ENCODE results near the gene CUEDC1. TPM values are rescaled to one million over a fixed set of nuclear protein-coding genes. Genes with fewer than 3 reads are reported as not detected.

CUEDC1 gene
- total and polyA plus RNA-seq, 2 of the 13 experiments (the other 11 are each of a cell fraction or from before 2014, with no cell fraction given): 7.4 to 12.9 TPM

DNA sequence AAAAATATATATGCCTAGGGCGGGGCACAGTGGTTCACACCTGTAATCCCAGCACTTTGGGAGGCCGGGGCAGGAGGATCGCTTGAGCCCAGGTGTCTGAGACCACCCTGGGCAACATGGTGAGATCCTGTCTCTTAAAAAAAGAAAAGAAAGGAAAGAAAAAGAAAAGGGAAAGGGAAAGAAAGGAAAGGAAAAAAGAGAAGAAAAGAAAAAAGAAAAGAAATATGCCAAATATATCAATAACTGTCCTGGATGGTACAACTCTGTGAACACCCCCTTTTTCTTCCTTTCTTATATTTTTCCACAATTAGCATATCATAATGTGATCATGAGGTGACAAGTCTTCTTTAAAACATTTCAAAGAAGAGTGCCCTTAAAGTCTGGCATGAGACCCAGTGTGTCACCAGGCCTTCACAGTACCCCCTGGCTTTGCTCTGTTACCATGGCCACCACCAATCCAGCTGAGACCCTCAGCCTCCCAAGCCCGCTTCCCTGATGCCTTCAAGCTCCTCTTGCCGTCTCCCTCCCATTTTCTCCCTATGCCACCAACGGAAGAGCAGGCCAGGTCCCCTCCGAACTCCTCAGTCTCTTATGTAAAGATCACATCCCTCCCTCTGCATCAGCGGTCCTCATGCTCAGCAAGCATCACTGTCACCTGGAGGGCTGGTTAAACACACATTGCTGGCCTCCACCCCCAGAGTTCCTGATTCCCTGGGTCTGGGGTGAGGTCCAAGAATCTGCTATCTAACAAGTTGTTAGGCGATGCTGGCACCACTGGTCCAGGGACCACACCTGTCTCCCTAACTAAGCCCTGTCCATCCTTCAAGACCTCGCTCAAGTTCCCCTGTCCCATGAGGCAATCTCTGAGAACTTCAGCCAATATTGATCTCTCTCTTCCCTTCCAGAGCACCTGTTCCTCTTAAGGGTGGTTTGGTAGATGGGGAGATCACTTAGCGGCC is 44.5 kb downstream of the CUEDC1 start:
- Histone ChIP-seq H3K79me2 (ENCODE audit: insufficient read depth, low read length) (no peaks in the 10 kb centered on the region), H3K9ac (ENCODE audit: insufficient read depth, low read depth, low read length) (no peak overlapping the region), H4K20me1 (ENCODE audit: insufficient read depth, low read length) (no peaks in the 10 kb centered on the region), H3K27ac (ENCODE audit: extremely low read length, insufficient read depth, low read length) (no peak overlapping the region), H2AFZ (ENCODE audit: low read length) (no peak overlapping the region), H3K4me2 (ENCODE audit: low read depth, low read length) (no peak overlapping the region), H3K9me3 (ENCODE audit: low read length) (no peaks in the 10 kb centered on the region), H3K4me3 (replicated peaks in 1 of 3; ENCODE audit: insufficient read depth in 1 of 3, low read depth in 2 of 3, low read length in 3 of 3) (no peak overlapping the region), H3K27me3 (ENCODE audit: control insufficient read depth in 1 of 2, insufficient read depth in 2 of 2, low read length in 2 of 2) (no peaks in the 10 kb centered on the region), H3K36me3 (replicated peaks in 1 of 2; ENCODE audit: control insufficient read depth in 1 of 2, insufficient read depth in 2 of 2, low read length in 2 of 2) (no peaks in the 10 kb centered on the region), H3K4me1 (ENCODE audit: insufficient read depth, low read length) (peaks cover 59% of the 10 kb centered on the region)
- DNase-seq (ENCODE audit: low spot score): no peak
- FAIRE-seq: no peak
- 88% methylated on average over 11 of the region's 11 CpGs for WGBS (ENCODE audit: low lambda C conversion rate)
- intact Hi-C loops (cut with micrococcal nuclease; ENCODE audit: unreplicated experiment): no loop called here
- ChIA-PET CTCF (ENCODE audit: low intra/inter-chr PET ratio, low total read pairs) (no interaction called here), POLR2A (no interaction called here)
- ATAC-seq: no peak
- no TSS peak for BruUV-seq (replicated peaks)
- in situ Hi-C loops (cut with HindIII; ENCODE audit: extremely low pct_ligation_motif_present, low pct_unique_long_range_greater_than_20kb): no loop called here
- TF ChIP-seq BRF2 (CRISPR knock-in tag; IDR thresholded peaks at IDR 0.05) (no peak), U2AF2 (IDR thresholded peaks at IDR 0.05; ENCODE audit: low read depth, low read length) (0 out of 2 replicates have a peak, but pooled peaks have one; percentile 57)

DNA sequence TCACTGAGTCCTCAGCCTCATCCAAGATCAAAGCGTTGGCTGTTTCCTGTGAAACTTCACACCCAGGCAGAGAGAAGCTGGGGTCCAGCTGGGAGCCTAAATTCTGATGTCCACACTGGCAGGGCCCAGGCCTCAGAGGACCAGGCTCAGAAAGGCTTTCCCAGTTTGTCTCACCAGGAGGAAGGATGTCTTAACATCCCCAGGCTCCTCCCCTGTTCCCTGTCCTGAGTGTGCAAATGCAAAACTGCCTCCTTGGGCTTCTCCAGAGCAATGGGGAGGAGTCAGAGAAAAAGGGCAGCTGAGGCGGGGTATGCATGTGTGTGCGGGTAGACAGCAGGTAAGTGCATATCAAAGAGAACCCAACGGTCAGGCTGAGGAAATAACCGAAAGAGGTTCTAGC is 45.7 kb downstream of the CUEDC1 start:
- H3K4me1 ChIP-seq (ENCODE audit: insufficient read depth, low read length): peaks cover 70% of the 10 kb centered on the region
- TF ChIP-seq, protein P1, sequence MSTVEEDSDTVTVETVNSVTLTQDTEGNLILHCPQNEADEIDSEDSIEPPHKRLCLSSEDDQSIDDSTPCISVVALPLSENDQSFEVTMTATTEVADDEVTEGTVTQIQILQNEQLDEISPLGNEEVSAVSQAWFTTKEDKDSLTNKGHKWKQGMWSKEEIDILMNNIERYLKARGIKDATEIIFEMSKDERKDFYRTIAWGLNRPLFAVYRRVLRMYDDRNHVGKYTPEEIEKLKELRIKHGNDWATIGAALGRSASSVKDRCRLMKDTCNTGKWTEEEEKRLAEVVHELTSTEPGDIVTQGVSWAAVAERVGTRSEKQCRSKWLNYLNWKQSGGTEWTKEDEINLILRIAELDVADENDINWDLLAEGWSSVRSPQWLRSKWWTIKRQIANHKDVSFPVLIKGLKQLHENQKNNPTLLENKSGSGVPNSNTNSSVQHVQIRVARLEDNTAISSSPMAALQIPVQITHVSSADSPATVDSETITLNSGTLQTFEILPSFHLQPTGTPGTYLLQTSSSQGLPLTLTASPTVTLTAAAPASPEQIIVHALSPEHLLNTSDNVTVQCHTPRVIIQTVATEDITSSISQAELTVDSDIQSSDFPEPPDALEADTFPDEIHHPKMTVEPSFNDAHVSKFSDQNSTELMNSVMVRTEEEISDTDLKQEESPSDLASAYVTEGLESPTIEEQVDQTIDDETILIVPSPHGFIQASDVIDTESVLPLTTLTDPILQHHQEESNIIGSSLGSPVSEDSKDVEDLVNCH (CRISPR knock-in tag; IDR thresholded peaks at IDR 0.05): no peak
- TF ChIP-seq ZNF343 (CRISPR knock-in tag; IDR thresholded peaks at IDR 0.05) (no peak), ZNF615 (CRISPR knock-in tag; IDR thresholded peaks at IDR 0.05; ENCODE audit: borderline replicate concordance) (no peak)
- TF ChIP-seq, protein P2, sequence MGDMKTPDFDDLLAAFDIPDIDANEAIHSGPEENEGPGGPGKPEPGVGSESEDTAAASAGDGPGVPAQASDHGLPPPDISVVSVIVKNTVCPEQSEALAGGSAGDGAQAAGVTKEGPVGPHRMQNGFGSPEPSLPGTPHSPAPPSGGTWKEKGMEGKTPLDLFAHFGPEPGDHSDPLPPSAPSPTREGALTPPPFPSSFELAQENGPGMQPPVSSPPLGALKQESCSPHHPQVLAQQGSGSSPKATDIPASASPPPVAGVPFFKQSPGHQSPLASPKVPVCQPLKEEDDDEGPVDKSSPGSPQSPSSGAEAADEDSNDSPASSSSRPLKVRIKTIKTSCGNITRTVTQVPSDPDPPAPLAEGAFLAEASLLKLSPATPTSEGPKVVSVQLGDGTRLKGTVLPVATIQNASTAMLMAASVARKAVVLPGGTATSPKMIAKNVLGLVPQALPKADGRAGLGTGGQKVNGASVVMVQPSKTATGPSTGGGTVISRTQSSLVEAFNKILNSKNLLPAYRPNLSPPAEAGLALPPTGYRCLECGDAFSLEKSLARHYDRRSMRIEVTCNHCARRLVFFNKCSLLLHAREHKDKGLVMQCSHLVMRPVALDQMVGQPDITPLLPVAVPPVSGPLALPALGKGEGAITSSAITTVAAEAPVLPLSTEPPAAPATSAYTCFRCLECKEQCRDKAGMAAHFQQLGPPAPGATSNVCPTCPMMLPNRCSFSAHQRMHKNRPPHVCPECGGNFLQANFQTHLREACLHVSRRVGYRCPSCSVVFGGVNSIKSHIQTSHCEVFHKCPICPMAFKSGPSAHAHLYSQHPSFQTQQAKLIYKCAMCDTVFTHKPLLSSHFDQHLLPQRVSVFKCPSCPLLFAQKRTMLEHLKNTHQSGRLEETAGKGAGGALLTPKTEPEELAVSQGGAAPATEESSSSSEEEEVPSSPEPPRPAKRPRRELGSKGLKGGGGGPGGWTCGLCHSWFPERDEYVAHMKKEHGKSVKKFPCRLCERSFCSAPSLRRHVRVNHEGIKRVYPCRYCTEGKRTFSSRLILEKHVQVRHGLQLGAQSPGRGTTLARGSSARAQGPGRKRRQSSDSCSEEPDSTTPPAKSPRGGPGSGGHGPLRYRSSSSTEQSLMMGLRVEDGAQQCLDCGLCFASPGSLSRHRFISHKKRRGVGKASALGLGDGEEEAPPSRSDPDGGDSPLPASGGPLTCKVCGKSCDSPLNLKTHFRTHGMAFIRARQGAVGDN (CRISPR knock-in tag; IDR thresholded peaks at IDR 0.05): no peak

More for the DNA sequence above, 45.7 kb downstream of the CUEDC1 start:
- H3K9ac ChIP-seq (ENCODE audit: insufficient read depth, low read depth, low read length): no peak overlapping the region
- no peak overlapping the region for H3K27ac ChIP-seq (ENCODE audit: extremely low read length, insufficient read depth, low read length)
- no peaks in the 10 kb centered on the region for H3K27me3 ChIP-seq (ENCODE audit: control insufficient read depth in 1 of 2, insufficient read depth in 2 of 2, low read length in 2 of 2)
- ATAC-seq (no peak), DNase-seq (ENCODE audit: low spot score) (no peak), FAIRE-seq (no peak)
- H3K4me3 ChIP-seq (replicated peaks in 1 of 3; ENCODE audit: insufficient read depth in 1 of 3, low read depth in 2 of 3, low read length in 3 of 3): no peak overlapping the region
- in situ Hi-C loops (cut with HindIII; ENCODE audit: extremely low pct_ligation_motif_present, low pct_unique_long_range_greater_than_20kb): loop anchor here (5.0 kb wide), 1 partner anchor 43 kb away; no protein-coding TSS in a partner anchor
- POLR2A ChIA-PET: no interaction called here
- no peaks in the 10 kb centered on the region for H4K20me1 ChIP-seq (ENCODE audit: insufficient read depth, low read length)
- no peaks in the 10 kb centered on the region for H3K36me3 ChIP-seq (replicated peaks in 1 of 2; ENCODE audit: control insufficient read depth in 1 of 2, insufficient read depth in 2 of 2, low read length in 2 of 2)
- no peaks in the 10 kb centered on the region for H3K9me3 ChIP-seq (ENCODE audit: low read length)
- CTCF ChIA-PET (ENCODE audit: low intra/inter-chr PET ratio, low total read pairs): no interaction called here
- 66% methylated on average over 5 of the region's 5 CpGs for WGBS (ENCODE audit: low lambda C conversion rate)
- H3K4me2 ChIP-seq (ENCODE audit: low read depth, low read length): no peak overlapping the region
- H3K79me2 ChIP-seq (ENCODE audit: insufficient read depth, low read length): no peaks in the 10 kb centered on the region
- H2AFZ ChIP-seq (ENCODE audit: low read length): no peak overlapping the region
- intact Hi-C loops (cut with micrococcal nuclease; ENCODE audit: unreplicated experiment): no loop called here
- no TSS peak for BruUV-seq (replicated peaks)

Measured in HepG2 (cell line).